Tibial nerve (tissue), 4 donors: ENCODE measurements around the gene PLXNB3. TPM values are rescaled to one million over a fixed set of nuclear protein-coding genes. Genes with fewer than 3 reads are reported as not detected.

Experiments used
- DNase-seq, 2 donors: peaks; one replicate each; pipeline ENCODE4 v3.0.0-alpha.2; 2019; ENCODE audit warnings: low spot score in 2 of 2
- H3K27ac ChIP-seq, 4 donors: fragments of 200-600 bp; sonication (generic) in 3 of 4; one replicate each; pipeline ENCODE4 v1.5.1; 2017 to 2019; ENCODE audit warnings: mild to moderate bottlenecking in 1 of 4
- H3K27me3 ChIP-seq, 2 donors: fragments of 200-600 bp; sonication (generic) in 1 of 2; one replicate each; pipeline versions ENCODE4 v1.5.1 to v1.6.0; 2017 to 2019
- H3K36me3 ChIP-seq, 3 donors: fragments of 200-600 bp; sonication (generic); one replicate each; pipeline ENCODE4 v1.5.1; 2018 to 2019
- H3K4me1 ChIP-seq, 4 donors: fragments of 200-600 bp; sonication (generic) in 3 of 4; one replicate each; pipeline ENCODE4 v1.5.1; 2017 to 2019
- H3K4me3 ChIP-seq, 4 donors: fragments of 200-600 bp; sonication (generic) in 3 of 4; one replicate each; pipeline ENCODE4 v1.5.1; 2017 to 2019; ENCODE audit warnings: mild to moderate bottlenecking in 1 of 4, moderate library complexity in 1 of 4
- H3K9me3 ChIP-seq, 4 donors: fragments of 200-600 bp; sonication (generic) in 3 of 4; one replicate each; pipeline ENCODE4 v1.5.1; 2017 to 2019
- EP300 ChIP-seq, 2 donors: sonication (generic); formaldehyde crosslinking; IDR thresholded peaks; one replicate each; pipeline ENCODE4 v1.6.1; 2017; ENCODE audit warnings: antibody characterized with exemption in 2 of 2, mild to moderate bottlenecking in 1 of 2
- POLR2A ChIP-seq, 2 donors: fragments of 450-650 bp; IDR thresholded peaks; one replicate each; pipeline ENCODE4 v1.6.1; 2017; ENCODE audit warnings: antibody characterized with exemption in 2 of 2, mild to moderate bottlenecking in 2 of 2, moderate library complexity in 2 of 2
- WGBS, 2 donors: methylation state at CpG; one replicate each; pipeline ENCODE4 v1.1.5; 2018; 5-methylcytosine and 5-hydroxymethylcytosine counted together
- total RNA-seq, 4 donors: library from RNA; depleted of rRNA; stranded (reverse); fragments of >200 nt; gene quantifications; one replicate each; pipeline ENCODE4 v1.1.0, GENCODE V29; 2016
- TF ChIP-seq, protein P1 (sequence below), 5 experiments: fragments of 200-600 bp in 3 of 5; fragments of 450-650 bp in 2 of 5; sonication (generic) in 3 of 5; IDR thresholded peaks; one replicate each; pipeline ENCODE4 v1.5.1; 2016 to 2019; ENCODE audit warnings: antibody characterized with exemption in 5 of 5, mild to moderate bottlenecking in 3 of 5, moderate library complexity in 2 of 5

The PLXNB3 gene
- total RNA-seq, 4 donors from 2014 or later: 45.4 to 77.7 (median 50.3) TPM

- WGBS, 2 donors: 55 to 76% methylated on average over 4 to 13 of the region's 22 CpGs
- DNase-seq: no peak
Observed at GRCh38 chrX:153768311-153769157, 4.5 kb downstream of the PLXNB3 start.

GRCh38 chrX:153769158-153769864 lies 5.3 kb downstream of the PLXNB3 start:
- no peak overlapping the region for H3K4me3 ChIP-seq
- H3K9me3 ChIP-seq: no peaks in the 10 kb centered on the region
- H3K4me1 ChIP-seq: peaks cover 0 to 32% (median 3%) of the 10 kb centered on the region in 4 donors
- TF ChIP-seq, protein P1, sequence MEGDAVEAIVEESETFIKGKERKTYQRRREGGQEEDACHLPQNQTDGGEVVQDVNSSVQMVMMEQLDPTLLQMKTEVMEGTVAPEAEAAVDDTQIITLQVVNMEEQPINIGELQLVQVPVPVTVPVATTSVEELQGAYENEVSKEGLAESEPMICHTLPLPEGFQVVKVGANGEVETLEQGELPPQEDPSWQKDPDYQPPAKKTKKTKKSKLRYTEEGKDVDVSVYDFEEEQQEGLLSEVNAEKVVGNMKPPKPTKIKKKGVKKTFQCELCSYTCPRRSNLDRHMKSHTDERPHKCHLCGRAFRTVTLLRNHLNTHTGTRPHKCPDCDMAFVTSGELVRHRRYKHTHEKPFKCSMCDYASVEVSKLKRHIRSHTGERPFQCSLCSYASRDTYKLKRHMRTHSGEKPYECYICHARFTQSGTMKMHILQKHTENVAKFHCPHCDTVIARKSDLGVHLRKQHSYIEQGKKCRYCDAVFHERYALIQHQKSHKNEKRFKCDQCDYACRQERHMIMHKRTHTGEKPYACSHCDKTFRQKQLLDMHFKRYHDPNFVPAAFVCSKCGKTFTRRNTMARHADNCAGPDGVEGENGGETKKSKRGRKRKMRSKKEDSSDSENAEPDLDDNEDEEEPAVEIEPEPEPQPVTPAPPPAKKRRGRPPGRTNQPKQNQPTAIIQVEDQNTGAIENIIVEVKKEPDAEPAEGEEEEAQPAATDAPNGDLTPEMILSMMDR (IDR thresholded peaks at IDR 0.05): no peak
- TF ChIP-seq EP300 (IDR thresholded peaks at IDR 0.05): no peak
- TF ChIP-seq POLR2A (IDR thresholded peaks at IDR 0.05): no peak
- WGBS, 2 donors: 69 to 90% methylated on average over 2 to 16 of the region's 23 CpGs
- no peaks in the 10 kb centered on the region for H3K27me3 ChIP-seq
- H3K27ac ChIP-seq: peak overlapping the region in 2 of 4 donors; percentile 78 to 82
- DNase-seq: no peak
- H3K36me3 ChIP-seq: peaks cover 0 to 5% (median 0%) of the 10 kb centered on the region in 3 donors

More at GRCh38 chrX:153768311-153769157, 4.5 kb downstream of the PLXNB3 start:
- Histone ChIP-seq H3K9me3 (no peaks in the 10 kb centered on the region), H3K36me3 (no peaks in the 10 kb centered on the region), H3K27me3 (no peaks in the 10 kb centered on the region), H3K27ac (peak overlapping the region in 2 of 4 donors; percentile 78 to 82), H3K4me1 (peaks cover 0 to 35% (median 3%) of the 10 kb centered on the region in 4 donors), H3K4me3 (peak overlapping the region in 1 of 4 donors; percentile 48)
- TF ChIP-seq POLR2A (IDR thresholded peaks at IDR 0.05) (no peak), EP300 (IDR thresholded peaks at IDR 0.05) (no peak)
- TF ChIP-seq, protein P1 (IDR thresholded peaks at IDR 0.05): peak in 1 of 5 experiments; percentile 10

DNA sequence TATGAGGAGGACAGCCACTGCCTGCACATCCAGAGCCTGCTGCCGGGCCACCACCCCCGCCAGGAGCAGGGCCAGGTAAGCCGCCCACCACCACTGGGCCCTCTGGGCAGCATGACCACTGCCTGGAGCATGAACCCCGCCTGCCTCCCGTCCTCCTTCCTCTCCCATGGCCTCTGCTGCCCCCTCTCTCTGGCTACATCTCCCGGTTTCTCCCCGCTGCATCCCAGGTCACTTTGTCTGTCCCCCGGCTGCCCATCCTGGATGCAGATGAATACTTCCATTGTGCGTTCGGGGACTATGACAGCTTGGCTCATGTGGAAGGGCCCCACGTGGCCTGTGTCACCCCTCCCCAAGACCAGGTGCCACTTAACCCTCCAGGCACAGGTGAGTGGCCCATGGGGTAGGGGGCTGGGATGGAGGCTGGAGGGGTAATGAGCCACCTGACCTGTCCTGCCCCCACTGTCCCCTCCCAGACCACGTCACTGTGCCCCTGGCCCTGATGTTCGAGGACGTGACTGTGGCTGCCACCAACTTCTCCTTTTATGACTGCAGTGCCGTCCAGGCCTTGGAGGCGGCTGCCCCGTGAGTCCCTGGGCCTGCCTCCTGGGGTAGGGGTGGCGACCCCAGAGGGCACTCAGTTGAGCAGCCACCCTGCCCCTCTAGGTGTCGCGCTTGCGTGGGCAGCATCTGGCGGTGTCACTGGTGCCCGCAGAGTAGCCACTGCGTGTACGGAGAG lies 6.0 kb downstream of the PLXNB3 start:
- no peak for DNase-seq
- Histone ChIP-seq H3K4me3 (no peak overlapping the region), H3K27ac (peak overlapping the region in 2 of 4 donors; percentile 78 to 82), H3K36me3 (peaks cover 0 to 12% (median 0%) of the 10 kb centered on the region in 3 donors), H3K4me1 (peaks cover 0 to 25% (median 3%) of the 10 kb centered on the region in 4 donors), H3K27me3 (no peaks in the 10 kb centered on the region), H3K9me3 (no peaks in the 10 kb centered on the region)
- WGBS, 2 donors: 45 to 74% methylated on average over 7 to 23 of the region's 25 CpGs
- TF ChIP-seq, protein P1 (IDR thresholded peaks at IDR 0.05): no peak
- TF ChIP-seq POLR2A (IDR thresholded peaks at IDR 0.05) (no peak), EP300 (IDR thresholded peaks at IDR 0.05) (no peak)

DNA sequence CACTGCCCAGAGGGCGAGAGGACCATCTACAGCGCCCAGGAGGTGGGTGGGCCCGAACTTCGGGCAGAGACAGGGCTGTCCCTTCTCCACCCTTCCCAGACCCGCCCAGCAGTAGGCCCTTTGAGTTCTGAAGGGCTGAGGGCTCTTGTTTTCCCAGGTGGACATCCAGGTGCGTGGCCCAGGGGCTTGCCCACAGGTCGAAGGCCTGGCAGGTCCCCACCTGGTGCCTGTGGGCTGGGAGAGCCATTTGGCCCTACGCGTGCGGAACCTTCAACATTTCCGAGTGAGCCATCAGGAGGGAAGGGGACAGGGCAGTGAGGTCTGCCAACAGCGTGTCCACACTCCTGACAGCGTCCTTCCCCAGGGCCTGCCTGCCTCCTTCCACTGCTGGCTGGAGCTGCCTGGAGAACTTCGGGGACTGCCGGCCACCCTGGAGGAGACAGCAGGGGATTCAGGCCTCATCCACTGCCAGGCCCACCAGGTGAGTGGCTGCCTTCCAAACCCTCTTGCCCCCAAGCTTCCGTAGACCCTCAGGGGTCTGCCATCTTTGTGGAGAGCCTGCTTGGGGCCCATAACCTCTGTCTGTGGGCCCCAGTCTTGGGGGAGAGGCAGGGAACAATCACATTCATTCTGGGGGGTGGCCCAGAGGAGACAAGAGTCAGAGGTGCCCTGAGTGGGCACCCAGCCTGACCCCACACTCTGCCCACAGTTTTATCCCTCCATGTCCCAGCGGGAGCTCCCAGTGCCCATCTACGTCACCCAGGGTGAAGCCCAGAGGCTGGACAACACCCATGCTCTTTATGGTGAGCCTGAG lies 6.8 kb downstream of the PLXNB3 start:
- DNase-seq: no peak
- H3K27me3 ChIP-seq: no peaks in the 10 kb centered on the region
- peaks cover 0 to 23% (median 3%) of the 10 kb centered on the region in 4 donors for H3K4me1 ChIP-seq
- peaks cover 0 to 20% (median 0%) of the 10 kb centered on the region in 3 donors for H3K36me3 ChIP-seq
- TF ChIP-seq EP300 (IDR thresholded peaks at IDR 0.05) (peak in 1 of 2 donors; percentile 31), POLR2A (IDR thresholded peaks at IDR 0.05) (no peak)
- no peaks in the 10 kb centered on the region for H3K9me3 ChIP-seq
- H3K27ac ChIP-seq: peak overlapping the region in 2 of 4 donors; percentile 72 to 82
- no peak overlapping the region for H3K4me3 ChIP-seq
- WGBS, 2 donors: 17 to 80% methylated on average over 1 of the region's 18 CpGs
